GM15510 (cell line): ENCODE data around the gene CACNA1D.

ENCODE experiments used
- POLR2A ChIP-seq: IDR thresholded peaks from 3 replicates; pipeline ENCODE4 v1.6.1; 2011; ENCODE audit warnings: borderline replicate concordance; ENCODE audit not compliant: insufficient read length; ENCODE audit errors: extremely low read depth

CACNA1D gene

DNA sequence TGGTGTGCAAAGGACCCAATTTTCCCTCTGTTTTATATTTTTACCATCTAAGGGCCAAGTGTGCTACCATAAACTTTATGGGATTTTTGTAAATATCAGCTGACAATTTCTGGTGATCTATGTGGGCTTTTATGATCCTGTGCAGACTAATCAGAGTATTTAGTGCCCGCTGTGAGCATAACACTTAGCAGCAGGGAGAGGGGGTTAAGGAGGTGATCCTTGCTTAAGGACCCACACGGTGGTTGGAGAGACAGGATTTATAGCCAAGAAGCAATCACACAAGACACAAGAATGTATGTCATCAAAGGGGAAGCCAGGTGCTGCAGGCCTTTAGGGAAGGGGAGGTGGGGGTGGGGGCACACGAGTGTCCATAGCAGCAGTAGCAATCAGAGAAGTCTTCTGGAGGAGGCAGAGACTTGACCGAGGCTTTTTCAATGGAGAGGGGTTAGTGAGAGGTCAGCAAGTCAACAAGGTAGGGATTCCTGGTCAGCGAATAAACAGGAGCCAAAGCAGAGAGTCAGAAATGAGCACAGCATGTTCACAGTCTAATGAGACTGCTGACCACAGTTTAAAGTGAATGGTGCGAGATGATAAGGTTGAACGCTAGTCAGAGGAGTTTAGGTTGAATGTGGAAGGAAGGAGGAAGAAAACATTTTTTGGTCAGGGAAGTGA, 4.5 kb upstream of the CACNA1D start:
- TF ChIP-seq POLR2A: no peak

DNA sequence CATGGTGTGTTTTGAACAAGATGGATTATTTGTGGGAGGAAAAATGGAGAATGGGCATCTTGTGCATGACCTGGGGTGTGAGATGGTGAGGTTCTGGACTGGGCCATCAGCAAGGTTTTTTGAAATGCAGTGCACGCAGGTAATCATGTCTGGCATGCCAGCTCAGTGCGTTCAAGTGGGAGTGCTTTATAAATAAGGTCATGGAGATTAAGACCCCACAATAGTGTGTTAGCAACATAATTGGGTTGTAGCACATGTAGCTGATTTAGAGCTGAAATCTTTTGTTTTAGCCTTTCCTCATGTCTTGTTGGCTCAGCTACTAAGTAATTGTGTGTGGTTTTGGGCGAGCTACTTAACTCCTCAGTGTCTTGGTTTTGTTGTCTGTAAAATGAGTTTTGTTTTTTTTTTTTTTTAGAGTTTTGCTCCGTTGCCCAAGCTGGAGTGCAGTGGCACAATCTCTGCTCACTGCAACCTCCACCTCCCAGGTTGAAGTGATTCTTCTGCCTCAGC, 3.9 kb upstream of the CACNA1D start:
- no peak for TF ChIP-seq POLR2A

DNA sequence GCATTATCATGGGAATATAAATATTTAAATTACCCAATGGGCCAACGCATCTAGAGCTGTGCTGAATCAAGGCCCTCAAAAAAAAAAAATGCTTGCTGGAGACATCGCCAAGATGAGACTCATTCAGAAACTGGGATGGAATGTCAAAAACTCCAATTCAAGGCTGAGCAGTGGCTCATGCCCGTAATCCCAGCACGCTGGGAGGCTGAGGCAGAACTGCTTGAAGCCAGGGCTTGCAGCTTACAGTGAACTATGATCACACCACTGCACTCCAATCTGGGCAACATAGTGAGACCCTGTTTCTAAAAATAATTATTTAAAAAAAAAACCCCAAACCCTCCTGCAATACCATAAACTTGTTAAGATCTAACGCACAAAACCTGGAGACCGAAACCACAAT, 3.1 kb upstream of the CACNA1D start:
- no peak for TF ChIP-seq POLR2A

DNA sequence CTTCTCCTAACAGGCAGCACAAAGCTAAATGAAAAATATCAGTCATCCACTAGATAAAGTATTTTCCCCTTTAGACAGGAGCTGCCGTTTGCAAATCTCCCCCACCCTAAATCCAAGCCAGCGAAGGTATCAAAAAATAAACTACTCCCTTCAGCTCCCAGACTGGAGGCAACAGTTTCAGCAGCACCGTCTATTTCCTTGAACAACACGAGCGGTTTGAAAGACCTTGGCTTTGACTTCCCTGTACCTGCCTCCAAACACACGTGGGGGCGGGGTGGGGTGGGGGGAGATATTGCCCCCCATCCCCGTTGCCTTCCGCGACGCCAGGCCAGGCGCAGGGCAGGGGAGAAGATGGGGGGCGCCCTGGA, 832 bp upstream of the CACNA1D start:
- no peak for TF ChIP-seq POLR2A

DNA sequence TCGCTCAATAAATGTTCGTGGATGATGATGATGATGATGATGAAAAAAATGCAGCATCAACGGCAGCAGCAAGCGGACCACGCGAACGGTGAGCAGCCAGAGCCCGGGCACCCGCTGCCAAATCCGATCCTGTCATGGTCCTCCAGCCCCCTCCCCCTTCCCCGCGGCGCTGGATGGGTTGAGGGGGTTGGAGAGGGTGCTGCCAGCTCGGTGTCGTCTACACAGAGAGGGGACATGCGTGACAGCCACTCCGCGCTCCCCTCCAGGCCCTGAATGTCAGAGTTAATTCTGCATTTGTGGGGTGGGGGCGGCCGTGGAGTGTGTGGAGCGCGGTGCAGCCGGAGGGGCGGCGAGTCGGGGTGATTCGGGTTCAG, 722 bp downstream of the CACNA1D start:
- TF ChIP-seq POLR2A: no peak

DNA sequence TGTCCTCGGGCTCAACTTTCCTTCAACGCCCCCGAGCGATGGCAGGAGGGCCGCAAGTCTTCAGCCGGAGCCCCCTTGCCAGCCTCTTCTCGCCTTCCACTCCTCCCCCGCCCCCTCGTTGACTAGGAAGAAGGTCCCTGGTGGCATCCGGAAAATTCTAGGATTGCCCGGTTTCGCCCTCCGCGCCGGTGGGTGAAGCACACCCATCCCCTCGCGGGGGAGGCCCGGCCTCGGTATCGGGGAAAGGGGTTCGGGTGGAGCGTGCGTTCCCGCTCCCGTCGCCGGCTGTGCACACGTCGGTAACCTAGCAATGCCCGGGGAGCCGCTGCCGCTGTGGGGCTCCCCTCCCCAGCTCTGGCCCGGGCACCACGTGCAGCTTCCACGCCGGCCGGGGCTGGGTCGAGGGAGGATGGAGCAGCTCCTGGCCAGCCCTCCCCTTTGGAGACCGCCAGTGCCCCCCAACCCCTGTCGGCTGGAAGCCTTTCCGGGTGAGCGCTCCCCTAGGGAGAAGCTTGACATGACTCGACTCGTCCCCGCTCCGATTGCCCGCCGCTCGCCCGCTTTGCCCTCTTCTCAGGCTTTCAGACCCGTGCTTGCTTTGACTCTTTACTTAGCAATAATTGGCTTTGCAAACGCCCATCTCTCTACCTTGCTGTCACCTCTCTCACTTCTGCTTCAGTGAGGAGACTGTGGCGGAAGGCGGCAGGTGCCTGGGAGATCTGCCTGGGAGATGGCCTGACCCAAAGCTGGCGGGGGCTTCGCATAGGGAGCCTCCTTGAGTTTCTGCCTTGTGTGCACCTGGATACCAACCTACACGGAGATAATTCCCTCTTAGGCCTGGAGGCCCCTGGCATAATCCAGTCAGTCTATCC, 1.3 kb downstream of the CACNA1D start:
- TF ChIP-seq POLR2A: no peak

DNA sequence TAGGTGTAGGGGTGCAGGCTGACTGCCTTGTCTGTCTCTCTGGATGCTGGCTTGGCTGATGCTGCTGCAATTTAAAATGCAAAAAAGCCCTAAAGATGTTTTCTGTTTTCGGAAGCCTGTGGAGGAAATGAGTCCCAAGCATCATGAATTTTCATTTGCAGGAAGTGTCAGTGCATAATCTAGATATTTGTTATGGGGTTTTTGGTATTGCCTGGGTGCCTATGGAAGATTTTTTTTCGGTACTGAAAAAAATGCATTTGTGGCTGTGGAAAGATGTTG, 1.9 kb downstream of the CACNA1D start:
- no peak for TF ChIP-seq POLR2A

DNA sequence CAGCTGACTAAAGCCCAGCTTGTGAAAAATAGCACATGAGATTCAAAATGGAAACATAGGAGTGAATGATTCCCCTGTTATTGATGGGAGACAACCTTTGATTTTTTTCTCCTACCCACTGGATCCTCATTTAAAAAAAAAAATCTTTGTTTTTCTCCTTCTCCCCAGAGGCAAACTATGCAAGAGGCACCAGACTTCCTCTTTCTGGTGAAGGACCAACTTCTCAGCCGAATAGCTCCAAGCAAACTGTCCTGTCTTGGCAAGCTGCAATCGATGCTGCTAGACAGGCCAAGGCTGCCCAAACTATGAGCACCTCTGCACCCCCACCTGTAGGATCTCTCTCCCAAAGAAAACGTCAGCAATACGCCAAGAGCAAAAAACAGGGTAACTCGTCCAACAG, 2.6 kb downstream of the CACNA1D start:
- no peak for TF ChIP-seq POLR2A

DNA sequence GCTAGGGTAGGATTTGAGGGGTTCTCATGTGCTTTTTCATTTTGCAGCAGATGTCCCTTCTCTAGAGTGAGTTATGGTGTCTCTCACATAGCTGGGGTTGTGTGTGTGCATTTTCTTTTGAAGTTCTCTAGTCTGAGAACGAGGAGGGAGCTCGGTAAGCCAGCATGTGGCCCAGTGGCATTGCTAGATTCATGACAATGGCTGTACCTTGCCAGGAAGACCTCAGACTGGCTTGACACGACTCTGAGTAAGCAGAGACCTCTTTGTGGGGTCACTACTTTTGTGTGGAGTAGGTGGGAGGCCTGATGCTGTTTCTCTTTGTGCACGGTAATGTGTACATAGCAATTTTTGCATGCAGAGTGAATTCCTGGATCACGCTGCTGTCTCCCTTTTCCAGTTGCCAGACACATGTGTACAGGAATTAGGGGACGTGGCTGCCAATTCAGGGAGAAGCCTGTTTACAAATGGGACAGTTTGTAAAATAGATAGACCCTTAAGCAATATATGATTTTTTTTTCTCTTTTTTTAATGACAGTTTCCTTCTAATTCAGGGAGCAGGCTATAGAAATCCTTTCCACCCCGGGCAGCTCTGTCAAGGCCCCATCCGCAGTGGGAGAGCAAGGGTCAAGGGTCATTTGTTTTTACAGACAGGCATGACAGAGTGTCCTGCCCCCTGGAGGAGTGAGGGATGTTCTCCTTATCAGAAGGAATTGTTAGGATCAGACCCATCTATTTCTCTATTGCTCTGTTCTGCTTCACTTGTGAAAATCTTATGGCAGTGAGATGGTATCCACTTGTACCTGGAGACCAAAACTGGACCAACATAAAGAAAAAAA, 4.6 kb downstream of the CACNA1D start:
- TF ChIP-seq POLR2A: no peak

DNA sequence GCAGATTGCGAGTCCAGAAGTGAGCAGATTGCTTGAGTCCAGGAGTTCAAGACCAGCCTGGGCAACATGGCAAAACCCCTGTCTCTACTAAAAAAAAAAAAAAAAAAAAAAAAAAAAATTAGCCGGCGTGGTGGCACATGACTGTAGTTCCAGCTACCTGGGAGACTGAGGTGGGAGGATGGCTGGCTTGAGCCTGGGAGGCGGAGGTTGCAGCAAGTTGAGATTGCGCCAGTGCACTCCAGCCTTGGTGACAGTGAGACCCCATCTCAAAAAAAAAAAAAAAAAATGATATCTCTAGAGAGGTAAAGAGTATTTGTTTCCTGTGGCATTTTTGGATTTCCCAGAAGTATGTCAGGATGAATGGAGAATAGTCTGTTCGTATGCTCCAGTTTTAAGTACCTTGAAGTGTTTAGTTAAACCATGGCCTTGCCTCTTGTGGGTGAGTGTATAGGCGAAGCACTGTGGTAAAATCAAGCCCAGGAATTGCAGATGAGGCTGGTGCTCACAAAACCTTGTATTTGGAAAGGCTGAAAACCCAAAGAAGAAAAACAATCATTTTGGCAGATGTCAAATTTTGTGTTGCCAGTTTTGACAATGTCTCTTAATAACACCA, 5.9 kb downstream of the CACNA1D start:
- TF ChIP-seq POLR2A: no peak

DNA sequence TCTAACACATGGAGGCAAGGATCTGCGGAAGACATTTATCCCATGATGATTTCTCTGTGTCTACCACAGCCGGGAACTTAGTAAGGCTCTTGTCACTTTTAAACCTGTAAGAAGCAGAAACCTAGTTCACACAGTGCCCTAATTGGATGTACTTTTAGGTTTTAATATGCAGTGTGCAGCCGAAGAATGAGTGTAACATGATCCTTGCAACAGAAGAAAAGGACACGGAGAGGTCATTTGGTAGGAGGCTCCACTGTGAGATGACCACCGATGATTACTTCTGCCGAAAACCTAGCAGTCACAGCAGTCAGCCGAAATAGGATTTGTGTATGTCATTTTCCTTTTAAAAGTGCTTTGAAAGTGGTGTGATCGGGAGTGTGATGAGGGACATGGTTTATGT, 6.8 kb downstream of the CACNA1D start:
- no peak for TF ChIP-seq POLR2A

DNA sequence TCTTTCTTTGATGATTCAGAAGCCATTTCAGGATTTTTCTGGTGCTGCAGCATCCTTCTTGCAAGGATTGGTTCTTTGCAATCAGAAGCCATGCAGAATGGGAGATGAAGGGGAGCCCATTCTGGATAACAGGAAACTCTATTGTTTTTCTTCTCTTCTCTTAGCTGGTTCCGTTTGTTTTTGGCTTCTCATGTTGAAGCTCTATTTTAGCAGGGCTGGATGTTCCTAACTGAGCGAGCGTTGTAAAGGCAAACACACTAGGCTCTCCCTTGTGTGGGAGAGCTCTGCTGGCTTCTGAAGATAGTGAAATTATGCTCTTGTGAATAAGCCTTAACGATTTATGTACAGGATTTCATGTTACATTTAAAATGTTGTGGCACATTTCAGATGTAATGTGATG, 8.3 kb downstream of the CACNA1D start:
- no peak for TF ChIP-seq POLR2A

DNA sequence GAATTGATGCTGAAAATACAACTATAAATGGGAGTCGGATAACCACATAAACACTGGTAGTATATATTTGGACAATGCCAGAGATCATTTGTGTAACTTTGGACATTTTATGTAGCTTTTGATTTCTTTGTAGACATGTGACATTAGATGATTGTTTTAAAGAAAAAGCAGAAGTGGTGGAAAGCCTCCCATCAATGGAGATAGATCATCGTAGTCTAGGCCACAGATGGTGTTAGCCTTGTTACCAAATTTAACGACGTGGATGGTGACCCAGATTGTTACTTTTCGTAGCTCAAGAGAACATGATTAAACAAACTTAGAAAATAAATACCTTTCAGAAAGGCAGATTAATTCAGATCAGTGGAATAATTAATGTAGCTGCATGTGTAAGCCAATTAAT, 8.8 kb downstream of the CACNA1D start:
- no peak for TF ChIP-seq POLR2A

DNA sequence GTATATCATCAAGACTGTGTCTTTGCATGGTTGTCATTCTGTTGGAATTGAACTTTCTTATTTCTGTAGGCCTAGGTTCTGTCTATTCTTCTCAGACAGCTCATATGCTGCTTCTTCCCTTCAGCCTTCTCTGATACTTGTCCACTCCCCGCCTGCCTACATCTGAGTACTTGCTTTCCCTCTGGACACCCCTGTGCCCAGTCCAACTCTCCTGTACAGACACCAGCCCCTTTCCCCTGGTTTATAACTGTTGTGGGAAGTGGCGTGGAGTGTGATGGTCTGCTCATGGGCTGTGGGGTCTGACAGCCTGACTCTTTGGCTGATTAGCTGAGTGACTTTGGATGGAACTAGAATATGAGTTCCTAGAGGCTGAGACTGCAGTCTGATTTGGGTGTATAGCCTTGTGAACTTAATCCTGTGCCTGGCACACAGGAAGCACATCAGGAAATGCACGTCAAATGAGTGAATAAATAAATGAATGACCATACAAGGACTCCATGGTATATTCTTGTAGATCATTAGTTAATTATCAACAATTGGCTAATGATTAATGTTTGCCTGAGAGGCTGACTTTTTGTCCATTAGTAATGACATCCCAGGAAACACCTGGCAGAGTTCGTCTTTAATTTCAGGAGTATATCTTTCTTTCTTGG, 11.8 kb downstream of the CACNA1D start:
- TF ChIP-seq POLR2A: no peak
